HG03139 (cell line): ENCODE results near the gene ARSA.
"Not testable (repeated sequence)": the region's sequence is repeated elsewhere in the genome, so short reads cannot be mapped to it uniquely, and the experiment has no call there.

Experiments used
- ATAC-seq: cut with Tn5 transposase; IDR thresholded peaks from one replicate; pipeline ENCODE4 v1.9.1; 2021; ENCODE audit not compliant: unreplicated experiment

The ARSA gene

DNA sequence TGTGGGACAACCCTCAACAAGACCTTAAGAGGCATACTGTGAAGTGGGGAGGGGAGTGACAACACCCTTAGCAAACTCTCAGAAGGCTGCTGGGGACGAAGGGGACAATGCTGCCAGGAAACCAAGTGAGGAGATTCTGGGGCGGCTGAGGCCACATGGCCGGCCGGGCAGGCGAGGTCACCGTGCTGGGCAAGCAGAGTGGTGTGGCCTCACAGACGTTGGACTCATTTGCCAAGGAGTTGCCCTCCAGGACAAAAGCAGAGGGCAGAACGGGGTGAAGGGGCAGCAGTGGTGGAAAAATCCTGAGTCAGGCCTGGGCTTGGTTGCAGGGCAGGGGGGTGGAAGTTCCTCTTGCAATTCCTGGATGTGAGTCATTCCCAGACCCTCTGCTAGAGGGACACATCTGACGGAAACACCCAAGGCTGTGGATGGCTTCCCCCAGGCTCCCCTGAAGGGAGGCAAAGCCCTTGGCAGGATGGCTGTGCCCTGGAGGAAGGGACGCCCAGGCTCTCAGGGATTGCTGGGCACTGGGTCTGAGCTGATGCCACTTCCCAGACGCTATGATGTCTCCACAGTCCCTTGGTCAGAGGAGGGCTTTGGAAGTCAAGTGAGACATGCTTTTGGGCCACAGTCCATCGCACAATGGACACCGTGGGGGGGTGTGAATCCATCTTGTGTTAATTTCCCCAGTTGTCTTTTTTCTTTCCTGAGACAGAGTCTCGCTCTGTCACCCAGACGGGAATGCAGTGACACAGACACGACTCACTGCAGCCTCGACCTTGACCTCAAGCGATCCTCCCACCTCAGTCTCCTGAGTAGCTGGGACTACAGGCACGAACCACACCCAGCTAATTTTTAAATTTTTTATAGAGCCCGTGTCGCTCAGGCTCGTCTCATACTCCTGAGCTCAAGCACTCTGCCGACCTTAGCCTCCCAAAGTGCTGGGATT is 28.4 kb upstream of the ARSA start:
- ATAC-seq, result no peak

DNA sequence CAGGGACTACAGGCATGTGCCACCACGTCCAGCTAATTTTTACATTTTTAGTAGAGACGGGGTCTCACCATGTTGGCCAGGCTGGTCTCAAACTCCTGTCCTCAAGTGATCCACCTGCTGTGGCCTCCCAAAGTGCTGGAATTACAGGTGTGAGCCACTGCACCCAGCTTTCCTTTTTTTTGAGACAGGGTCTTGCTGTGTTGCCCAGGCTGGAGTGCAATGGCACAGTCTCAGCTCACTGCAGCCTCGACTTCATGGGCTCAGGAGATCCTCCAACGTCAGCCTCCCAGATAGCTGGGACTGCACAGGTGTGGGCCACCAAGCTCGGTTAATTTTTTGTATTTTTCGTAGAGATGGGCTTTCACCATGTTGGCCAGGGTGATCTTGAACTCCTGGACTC is 26.7 kb upstream of the ARSA start:
- ATAC-seq, result not testable (repeated sequence)

DNA sequence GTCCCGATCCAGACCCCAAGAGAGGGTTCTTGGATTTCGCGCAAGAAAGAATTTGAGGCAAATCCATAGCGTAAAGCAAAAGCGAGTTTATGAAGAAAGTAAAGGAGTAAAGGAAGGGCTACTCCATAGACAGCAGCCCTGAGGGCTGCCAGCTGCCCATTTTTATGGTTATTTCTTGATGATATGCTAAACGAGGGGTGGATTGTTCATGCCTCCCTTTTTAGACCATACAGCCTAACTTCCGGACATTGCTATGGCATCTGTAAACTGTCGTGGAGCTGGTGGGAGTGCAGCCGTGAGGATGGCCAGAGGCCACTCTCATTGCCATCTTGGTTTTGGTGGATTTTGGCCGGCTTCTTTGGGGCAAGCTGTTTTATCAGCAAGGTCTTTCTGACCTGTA is 25.3 kb upstream of the ARSA start:
- no peak for ATAC-seq

DNA sequence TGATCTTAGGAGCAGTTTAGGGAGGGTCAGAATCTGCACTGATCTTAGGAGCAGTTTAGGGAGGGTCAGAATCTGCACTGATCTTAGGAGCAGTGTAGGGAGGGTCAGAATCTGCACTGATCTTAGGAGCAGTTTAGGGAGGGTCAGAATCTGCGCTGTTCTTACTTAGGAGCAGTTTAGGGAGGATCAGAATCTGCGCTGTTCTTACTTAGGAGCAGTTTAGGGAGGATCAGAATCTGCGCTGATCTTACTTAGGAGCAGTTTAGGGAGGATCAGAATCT is 15.8 kb upstream of the ARSA start:
- not testable (repeated sequence) for ATAC-seq

DNA sequence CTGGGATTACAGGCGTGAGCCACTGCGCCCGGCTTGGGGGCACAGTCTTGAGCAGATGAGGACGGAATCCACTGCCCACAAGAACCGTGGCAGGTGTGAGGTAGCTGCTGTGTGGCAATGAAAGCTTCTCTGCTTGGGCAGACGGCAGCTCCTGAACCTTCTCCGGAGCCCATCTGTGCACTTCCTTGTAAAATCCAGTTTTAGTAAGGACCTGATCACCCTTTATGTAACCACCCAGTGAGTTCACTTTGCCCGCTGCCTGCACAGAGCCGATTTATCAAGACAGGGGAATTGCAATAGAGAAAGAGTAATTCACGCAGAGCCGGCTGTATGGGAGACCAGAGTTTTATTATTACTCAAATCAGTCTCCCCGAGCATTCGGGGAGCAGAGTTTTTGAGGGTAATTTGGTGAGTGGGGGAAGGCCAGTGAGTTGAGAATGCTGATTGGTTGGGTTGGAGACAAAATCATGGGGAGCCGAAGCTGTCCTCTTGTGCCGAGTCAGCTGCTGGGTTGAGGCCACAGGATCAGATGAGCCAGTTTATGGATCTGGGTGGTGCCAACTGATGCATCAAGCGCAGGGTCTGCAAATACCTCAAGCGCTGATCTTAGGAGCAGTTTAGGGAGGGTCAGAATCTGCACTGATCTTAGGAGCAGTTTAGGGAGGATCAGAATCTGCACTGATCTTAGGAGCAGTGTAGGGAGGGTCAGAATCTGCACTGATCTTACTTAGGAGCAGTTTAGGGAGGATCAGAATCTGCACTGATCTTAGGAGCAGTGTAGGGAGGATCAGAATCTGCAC is 15.3 kb upstream of the ARSA start:
- ATAC-seq, result not testable (repeated sequence)

DNA sequence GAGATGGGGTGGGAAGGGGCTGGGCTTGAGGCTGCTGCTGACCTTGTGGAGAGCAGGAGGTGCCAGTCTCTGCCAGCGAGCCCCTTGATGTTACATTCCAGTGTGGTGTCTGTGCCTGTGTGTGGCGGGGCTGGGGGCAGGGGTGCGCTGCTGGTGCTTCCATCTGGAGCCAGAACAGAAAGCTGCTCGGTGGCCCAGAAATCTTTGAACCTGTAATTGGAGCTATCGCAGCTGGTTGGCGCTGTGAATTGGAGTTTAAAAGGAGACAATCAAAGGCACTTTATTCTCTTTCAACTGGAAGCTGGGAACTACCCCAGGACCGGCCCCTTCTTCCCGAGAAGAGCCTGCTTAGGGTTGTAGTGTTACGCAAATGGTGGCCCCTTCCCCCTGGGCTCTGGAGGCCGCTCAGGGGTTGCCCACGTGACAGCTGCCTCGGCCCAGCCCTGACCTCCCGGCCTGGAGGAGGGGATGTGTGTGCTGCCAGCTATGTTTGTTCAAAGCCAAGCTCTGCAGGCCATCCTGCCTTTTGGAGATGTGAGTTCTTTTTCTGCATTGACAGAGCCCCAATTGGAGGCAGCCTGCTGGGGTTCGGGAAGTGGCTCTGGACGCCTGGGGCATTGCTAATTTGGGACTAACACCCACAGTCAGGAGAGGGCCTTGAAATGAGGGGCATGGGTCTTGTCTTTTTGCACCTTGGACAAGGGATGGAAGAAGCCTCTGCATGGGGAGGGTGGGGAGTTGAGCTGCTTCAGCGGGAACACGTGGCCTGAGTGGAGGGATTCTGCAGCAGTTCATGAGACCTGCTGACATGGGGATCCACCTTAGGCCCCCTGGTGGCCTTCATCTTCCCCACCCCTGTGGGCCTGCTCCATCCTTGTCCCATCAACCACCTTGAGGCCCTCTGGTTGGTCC is 14.0 kb upstream of the ARSA start:
- no peak for ATAC-seq

DNA sequence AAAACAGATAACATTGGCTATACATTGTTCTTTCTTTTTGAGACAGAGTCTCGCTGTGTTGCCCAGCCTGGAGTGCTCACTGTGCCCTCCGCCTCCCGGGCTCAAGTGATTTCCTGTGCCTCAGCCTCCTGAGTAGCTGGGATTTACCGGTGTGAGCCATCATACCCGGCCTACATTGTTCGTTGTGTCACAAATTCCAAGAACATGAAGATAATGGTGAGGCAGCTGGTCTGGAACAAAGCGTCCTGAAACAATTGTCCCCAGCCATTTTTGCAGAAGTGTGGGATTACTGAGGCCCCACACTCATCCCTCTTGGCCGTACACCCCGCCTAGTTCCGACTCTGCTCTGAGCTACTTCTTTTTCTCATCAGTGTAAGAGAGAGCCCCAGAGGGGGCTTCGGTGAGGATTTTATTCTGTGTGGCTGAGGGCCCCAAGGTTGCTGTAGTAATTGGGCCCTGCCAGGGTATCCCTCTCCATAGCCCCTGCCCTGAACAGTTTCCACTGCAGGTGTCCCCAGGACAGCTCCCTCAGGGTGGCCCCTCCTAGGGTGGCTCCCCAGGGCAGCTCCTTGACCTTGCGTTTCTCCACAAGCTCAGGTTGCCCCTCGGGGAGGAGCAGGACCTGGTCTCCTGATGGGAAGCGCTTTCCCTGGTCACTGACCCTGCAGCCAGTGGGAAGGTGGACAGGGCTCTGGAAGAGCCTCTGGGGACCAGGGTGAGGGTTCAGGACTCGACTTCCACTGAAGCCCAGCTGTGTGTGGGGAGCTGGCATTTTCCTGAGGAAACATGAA is 13.1 kb upstream of the ARSA start:
- no peak for ATAC-seq

DNA sequence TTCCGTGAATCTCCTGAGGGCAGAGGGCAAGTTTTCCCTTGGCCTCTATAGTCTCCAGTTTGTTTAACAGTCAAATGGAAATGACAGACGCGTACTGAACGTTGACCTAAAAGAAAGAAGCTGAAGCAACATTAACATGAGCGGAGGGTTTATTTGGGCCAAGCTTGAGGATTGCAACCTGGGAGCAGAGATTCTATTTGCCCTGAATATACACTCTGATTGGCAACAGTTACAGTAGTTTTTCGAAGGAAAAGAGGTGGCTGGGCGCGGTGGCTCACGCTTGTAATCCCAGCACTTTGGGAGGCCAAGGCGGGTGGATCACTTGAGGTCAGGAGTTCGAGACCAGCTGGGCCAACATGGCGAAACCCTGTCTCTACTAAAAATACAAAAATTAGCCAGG is 12.3 kb upstream of the ARSA start:
- not testable (repeated sequence) for ATAC-seq

DNA sequence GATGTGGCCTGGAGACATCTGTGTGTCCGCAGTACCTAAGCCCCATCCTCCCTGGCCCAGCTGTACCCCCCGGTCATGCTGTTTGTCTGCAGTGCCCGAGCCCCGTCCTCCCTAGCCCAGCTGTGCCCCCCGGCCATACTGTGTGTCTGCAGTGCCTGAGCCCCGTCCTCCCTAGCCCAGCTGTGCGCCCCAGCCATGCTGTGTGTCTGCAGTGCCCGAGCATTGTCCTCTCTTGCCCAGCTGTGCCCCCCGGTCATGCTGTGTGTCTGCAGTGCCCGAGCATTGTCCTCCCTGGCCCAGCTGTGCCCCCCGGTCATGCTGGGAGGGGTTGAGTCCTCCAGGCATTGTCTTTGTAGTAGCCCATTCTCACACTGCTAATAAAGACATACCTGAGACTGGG is 7.6 kb upstream of the ARSA start:
- ATAC-seq, result no peak

DNA sequence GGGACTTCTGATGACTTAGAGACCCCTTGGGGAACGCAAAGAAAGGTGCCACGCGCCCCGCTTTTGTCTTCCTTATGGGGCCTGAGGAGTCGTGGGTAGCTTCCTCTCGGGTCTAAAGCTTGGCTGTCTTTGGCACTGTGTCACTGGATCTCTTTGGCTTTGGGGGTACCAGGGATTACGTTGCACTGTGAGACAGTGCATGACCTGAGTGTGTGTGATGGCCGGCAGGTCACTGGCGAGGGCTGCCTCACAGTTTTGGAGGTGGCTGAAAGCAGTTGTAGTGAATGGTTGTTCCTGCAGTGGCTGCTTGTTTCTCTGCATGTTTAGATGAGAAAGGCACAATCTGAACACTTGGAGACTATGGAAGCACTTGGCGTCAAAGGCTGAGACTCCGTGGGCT is 5.8 kb upstream of the ARSA start:
- ATAC-seq, result no peak

DNA sequence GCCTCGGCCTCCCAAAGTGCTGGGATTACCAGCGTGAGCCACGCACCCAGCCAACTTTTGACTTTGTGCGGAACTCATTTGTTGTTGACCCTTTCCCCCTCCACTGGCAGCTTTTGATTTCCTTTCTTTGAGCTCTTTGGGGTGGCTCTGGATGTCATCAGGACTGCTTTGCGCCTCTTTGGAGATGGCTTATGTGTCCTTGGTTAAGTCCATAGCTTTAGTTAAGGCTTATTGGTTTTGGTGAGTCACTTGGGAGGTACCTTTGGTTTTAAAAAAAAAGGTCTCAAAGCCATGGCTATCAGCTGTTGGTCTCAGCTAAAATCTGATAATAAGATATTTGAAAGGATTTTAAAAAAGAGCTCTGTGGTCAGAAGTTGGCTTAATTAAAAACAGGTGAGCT is 5.1 kb upstream of the ARSA start:
- ATAC-seq, result no peak

DNA sequence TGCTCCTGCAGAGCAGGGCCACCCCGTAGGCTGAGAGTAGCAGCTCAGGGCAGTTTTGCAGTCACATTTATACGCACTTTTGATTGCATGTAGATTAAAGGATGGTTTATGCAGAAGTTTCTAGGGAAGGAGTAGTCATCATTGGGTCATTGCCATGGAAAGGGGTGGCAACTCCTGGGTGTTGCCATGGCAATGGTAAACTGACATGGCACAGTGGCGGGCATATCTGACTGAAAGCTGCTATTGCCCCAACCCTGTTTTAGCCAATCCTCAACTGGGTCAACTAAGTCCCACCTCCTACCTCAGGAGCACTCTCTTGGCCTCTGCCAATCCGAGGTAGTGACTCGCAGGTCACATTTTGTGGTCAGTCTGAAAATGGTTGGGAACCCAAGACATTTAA is 2.4 kb upstream of the ARSA start:
- ATAC-seq, result no peak

DNA sequence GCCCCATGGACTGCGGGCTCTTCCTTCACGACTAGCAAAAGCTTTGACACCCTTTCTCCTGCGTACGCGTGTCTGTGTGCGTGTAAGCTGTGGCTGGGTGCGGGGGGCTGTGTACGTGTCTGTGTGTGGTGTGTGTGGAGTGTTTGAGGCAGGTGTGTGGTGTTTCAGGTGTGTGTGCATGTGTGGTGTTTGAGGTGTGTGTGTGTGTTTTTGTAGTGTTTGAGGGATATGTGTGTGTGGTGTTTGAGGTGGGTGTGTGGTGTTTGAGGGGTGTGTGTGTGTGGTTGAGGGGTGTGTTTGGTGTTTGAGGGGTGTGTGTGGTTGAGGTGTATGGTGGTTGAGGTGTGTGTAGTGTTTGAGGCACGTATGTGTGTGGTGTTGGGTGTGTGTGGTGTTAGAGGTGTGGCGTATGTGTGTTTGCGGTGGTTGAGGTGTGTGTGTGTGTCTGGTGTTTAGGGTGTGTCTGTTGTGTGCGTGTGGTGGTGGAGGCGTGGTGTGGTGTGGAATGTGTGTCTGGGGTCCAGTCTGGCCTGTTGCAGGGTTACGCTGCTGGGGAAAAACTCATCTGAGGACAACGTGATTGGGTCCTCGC is 687 bp upstream of the ARSA start:
- no peak for ATAC-seq

DNA sequence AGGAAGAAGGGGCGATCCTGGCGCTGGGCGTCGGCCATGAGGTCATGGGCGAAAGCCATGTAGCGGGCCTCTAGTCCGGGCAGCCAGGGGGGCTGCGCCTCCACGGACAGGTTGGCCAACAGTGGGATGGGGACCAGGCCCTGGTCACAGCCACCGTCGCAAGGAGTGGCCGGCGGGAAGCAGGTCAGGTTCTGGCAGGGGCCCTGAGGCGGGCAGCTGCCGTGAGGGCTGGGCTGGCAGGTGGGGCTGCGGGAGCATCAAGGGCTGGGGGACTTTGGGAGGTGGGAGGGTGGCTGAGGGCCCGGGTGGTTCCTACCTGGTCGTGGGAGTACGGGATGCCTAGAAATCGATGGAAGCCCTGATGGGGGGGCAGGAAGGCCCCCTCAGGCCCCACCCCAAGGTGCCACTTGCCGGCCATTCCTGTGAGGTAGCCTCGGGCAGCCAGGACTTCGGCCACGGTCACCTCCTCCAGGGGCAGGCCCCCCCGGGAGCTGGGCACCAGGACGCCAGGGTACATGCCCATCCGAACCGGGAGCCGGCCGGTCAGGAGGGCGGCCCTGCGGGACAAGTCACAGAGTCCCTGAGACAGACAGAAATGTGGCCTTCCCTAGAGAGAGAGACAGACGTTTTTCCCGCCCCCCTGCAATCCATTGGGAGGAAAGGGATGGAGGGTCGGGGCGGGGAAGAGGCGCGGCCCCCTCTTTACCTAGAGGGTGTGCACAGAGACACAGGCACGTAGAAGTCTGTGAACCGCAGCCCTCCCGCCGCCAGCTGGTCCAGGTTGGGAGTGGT is 906 bp downstream of the ARSA start:
- ATAC-seq, result no peak

DNA sequence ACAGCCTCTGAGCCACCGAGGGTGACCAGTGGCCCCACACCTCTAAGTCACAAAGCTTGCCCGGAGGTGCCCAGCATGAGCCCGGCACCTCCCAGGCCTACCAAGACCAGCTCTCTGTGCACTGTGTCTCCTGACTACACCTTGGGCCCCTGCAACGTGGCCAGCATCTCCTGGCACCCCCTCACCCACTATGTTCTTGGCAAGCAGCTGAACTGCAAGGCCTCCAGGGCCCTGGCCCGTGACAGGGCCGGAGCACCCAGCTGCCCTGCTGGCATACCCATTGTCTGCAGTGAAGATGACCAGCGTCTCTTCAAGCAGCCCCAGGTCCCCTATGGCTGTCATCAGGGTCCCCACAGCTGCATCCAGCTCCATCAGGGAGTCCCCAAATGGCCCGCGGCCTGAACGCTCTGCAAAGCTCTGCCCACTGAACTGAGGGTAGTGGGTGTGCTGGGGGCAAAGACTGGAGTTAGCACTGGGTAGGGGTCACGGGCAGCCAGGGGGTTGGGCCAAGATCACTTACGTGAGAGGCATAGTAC is 1.6 kb downstream of the ARSA start:
- no peak for ATAC-seq

DNA sequence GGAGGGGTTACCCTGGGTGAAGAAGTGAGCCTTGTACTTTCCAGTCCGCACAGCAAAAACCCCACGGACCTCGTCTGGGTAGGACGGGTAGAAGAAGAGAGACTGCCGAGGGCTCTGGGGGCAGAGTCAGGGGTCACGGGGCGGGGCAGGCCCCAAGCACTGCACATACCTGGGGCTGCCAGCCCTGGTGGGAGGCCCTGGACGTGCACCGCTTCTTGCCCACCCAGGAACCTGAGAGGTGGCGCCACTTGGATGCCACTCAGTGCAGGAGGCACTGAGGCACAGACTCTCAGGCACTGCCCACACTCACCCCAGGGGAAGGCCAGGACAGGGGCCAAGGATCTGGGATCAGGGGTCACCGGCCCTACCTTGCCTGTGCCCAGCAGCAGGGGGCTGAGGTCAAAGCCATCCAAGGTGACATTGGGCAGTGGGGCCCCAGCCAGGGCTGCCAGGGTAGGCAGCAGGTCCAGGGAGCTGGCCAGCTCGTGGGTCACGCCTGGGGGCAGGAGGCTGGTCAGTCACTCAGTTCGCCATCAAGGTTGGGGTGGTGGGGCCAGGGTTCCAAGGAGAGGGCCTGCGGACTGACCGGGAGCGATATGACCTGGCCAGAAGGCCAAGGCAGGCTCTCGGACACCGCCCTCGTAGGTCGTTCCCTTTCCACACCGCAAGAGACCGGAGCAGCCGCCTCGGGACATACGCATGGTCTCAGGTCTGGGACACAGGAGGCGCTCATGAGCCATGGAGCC is 2.2 kb downstream of the ARSA start:
- no peak for ATAC-seq

DNA sequence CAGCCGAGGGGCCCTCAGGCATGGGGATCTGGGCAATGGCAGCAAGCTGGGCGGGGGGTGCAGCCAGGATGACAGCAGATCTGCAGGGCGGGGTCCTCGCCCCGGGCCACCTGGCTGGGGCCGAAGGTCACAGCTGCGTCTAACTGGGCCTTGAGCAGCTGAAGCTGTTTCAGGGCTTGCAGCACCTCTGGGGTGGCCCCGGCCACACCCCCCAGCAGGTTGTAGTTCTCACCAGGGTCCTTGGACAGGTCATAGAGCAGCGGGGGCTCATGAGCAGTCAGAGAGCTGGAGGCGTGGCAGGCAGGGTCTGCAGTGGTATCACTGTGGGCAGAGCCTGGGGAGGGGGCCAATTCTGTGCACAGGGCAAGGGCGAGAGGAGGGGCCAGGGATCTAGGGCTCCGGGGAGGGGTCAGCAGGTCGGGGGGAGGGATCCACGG is 2.8 kb downstream of the ARSA start:
- no peak for ATAC-seq

DNA sequence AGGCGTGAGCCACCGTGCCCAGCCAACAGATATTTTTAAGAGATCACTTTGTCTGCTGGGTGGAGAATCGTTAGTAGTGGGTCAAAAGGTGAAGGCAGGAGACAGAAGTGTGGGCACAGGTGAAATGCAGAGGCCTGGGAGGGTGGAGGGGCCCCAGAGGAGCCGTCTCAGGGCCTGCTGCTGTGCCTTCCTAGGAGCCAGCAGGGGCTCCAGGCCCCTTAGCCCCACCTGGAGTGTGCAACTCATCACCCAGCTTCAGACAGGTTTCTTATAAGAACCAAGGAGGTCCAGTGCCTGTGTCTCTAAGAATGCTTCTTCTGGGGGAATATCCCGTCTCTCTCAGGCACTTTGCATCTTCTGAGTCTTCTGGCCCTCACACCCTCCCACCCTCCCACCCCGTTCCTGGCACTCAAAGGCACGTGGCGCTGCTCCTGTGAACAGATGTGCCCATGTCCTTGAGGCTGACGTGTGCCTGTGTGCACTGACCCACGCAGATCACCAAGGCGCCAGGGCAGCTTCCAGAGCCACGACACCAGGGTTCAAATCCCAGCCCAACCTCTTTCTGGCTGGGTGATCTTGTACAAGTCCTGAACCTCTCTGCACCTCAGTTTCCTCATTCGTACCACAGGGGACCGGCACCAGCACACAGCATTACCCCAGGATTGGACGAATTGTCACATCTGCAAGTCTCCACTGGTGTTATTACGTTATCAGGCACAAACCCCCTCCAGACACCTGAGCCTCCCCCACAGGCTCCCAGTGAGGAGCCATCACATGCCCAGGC is 3.4 kb downstream of the ARSA start:
- ATAC-seq, result no peak
